Immature natural killer cell (primary cell): ENCODE data around the gene NDUFC2. TPM values are rescaled to one million over a fixed set of nuclear protein-coding genes. Genes with fewer than 3 reads are reported as not detected.
"Not testable (repeated sequence)": the region's sequence is repeated elsewhere in the genome, so short reads cannot be mapped to it uniquely, and the experiment has no call there.

ENCODE experiments used
- DNase-seq, 3 donors: peaks; one replicate each; pipeline ENCODE4 v3.0.0; 2022; ENCODE audit warnings: mixed read lengths in 1 of 3
- H3K27ac Mint-ChIP-seq, 6 donors: one replicate each; pipeline ENCODE4 v1.8.0; 2020; ENCODE audit warnings: mixed read lengths in 6 of 6, mild to moderate bottlenecking in 5 of 6, inconsistent platforms in 4 of 6, moderate library complexity in 3 of 6
- H3K27me3 Mint-ChIP-seq, 3 donors: one replicate each; pipeline ENCODE4 v1.8.0; 2020 to 2021; ENCODE audit warnings: low read depth in 3 of 3, mild to moderate bottlenecking in 3 of 3, mixed read lengths in 3 of 3, moderate library complexity in 3 of 3, inconsistent platforms in 1 of 3
- H3K36me3 Mint-ChIP-seq, 3 donors: one replicate each; pipeline ENCODE4 v1.8.0; 2020; ENCODE audit warnings: mixed read lengths in 3 of 3, inconsistent platforms in 2 of 3, mild to moderate bottlenecking in 2 of 3
- H3K4me1 Mint-ChIP-seq, 2 donors: one replicate each; pipeline ENCODE4 v1.8.0; 2020; ENCODE audit warnings: inconsistent platforms in 2 of 2, mild to moderate bottlenecking in 2 of 2, mixed read lengths in 2 of 2, moderate library complexity in 1 of 2
- H3K4me3 Mint-ChIP-seq, 5 donors: one replicate each; pipeline ENCODE4 v1.8.0; 2020; ENCODE audit warnings: mild to moderate bottlenecking in 5 of 5, mixed read lengths in 5 of 5, inconsistent platforms in 3 of 5, moderate library complexity in 3 of 5
- H3K9me3 Mint-ChIP-seq, 6 donors: one replicate each; pipeline ENCODE4 v1.8.0; 2020; ENCODE audit warnings: mild to moderate bottlenecking in 6 of 6, mixed read lengths in 6 of 6, inconsistent platforms in 4 of 6, moderate library complexity in 3 of 6
- polyA plus RNA-seq, 3 donors: library from polyadenylated mRNA; unstranded; fragments of 300-500 nt; fragmentation: Illumina TruSeq; gene quantifications; one replicate each; pipeline ENCODE4 v1.2.3, GENCODE V29; 2021

NDUFC2 gene
- polyA plus RNA-seq, 3 donors from 2014 or later = 172 to 320 (median 243) TPM

DNA sequence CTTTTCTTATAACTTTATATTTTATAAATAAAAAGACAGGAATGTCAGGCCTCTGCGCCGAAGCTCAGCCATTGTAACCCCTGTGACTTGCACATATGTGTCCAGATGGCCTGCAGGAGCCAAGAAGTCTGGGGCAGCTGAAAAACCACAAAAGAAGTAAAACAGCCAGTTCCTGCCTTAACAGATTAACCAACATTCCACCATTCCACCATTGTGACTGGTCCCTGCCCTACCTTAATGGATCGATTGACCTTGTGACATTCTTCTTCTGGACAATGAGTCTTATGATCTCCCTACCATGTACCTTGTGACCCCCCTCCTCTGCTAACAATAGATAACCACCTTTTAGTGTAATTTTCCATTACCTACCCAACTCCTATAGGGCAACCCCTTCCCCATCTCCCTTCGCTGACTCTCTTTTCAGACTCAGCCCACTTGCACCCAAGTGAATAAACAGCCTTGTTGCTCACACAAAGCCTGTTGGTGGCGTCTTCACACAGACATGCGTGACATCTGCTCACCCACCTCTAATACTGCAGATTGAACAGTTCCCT lies 6.9 kb upstream of the NDUFC2 start:
- not testable (repeated sequence) for H3K36me3 Mint-ChIP-seq, H3K4me1 Mint-ChIP-seq, H3K27ac Mint-ChIP-seq, H3K27me3 Mint-ChIP-seq, H3K4me3 Mint-ChIP-seq, H3K9me3 Mint-ChIP-seq, DNase-seq

- Mint-ChIP-seq H3K9me3 (no peaks in the 10 kb centered on the region), H3K27me3 (peaks cover 0 to 2% (median 2%) of the 10 kb centered on the region in 3 donors), H3K4me3 (no peak overlapping the region), H3K36me3 (no peaks in the 10 kb centered on the region), H3K27ac (no peak overlapping the region), H3K4me1 (peaks cover 7 to 11% of the 10 kb centered on the region in 2 donors)
- DNase-seq = no peak
Observed at GRCh38 chr11:78085972-78086371, 6.3 kb upstream of the NDUFC2 start.

GRCh38 chr11:78084506-78084905 lies 4.8 kb upstream of the NDUFC2 start:
- not testable (repeated sequence) for H3K9me3 Mint-ChIP-seq, H3K27me3 Mint-ChIP-seq, H3K27ac Mint-ChIP-seq, H3K4me3 Mint-ChIP-seq, DNase-seq, H3K36me3 Mint-ChIP-seq
- H3K4me1 Mint-ChIP-seq = peaks cover 16 to 20% of the 10 kb centered on the region in 2 donors

- Mint-ChIP-seq H3K27me3 (peaks cover 3 to 10% (median 7%) of the 10 kb centered on the region in 3 donors), H3K9me3 (no peaks in the 10 kb centered on the region), H3K27ac (no peak overlapping the region), H3K36me3 (no peaks in the 10 kb centered on the region), H3K4me3 (no peak overlapping the region), H3K4me1 (peaks cover 28 to 33% of the 10 kb centered on the region in 2 donors)
- DNase-seq = no peak
Observed at GRCh38 chr11:78083021-78083420, 3.4 kb upstream of the NDUFC2 start.

DNA sequence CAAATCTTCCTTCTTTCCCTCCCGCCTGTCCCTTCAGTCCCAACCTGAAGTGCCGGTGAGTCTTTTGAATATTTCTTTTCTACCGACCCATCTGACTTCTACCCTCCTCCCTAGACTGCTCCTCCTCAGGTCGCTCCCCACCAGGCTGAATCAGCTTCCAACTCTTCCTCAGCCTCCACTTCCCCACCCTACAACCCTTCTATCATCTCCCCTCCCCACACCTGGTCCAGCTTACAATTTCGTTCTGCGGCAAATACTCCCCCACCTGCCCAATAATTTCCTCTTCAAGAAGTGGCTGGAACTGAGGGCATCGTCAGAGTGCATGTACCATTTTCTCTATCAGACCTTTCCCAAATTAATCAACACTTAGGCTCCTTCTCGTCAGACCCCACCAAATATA lies 2.5 kb upstream of the NDUFC2 start:
- Mint-ChIP-seq H3K4me1 (peaks cover 35 to 42% of the 10 kb centered on the region in 2 donors), H3K4me3 (peak overlapping the region in 2 of 5 donors; percentile 57 to 69), H3K27me3 (peaks cover 3 to 10% (median 7%) of the 10 kb centered on the region in 3 donors)

DNA sequence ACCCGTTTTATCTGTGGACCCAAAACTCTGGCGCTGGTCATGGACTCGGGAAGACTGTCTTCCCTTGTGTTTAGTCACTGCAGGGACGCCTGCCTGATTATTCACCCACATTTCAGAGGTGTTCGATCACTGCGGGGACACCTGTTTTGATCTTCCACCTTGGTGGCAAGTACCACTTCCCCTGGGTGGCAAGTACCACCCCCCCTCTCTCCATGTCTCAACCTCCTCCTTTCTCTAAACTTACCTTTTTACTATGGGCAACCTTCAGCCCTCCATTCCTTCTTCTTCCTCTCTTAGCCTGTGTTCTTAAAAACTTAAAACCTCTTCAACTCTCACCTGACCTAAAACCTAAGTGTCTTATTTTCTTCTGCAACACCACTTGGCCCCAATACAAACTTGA lies 1.9 kb upstream of the NDUFC2 start:
- peak overlapping the region; percentile 57 to 94 (median 68) for H3K4me3 Mint-ChIP-seq
- H3K4me1 Mint-ChIP-seq = peaks cover 40 to 48% of the 10 kb centered on the region in 2 donors
- DNase-seq = peak in 1 of 3 donors; percentile 11
- no peaks in the 10 kb centered on the region for H3K36me3 Mint-ChIP-seq
- peaks cover 3 to 10% (median 7%) of the 10 kb centered on the region in 3 donors for H3K27me3 Mint-ChIP-seq
- H3K27ac Mint-ChIP-seq = peak overlapping the region; percentile 24 to 66 (median 56)
- no peaks in the 10 kb centered on the region for H3K9me3 Mint-ChIP-seq

More for the DNA sequence above, 2.5 kb upstream of the NDUFC2 start:
- no peaks in the 10 kb centered on the region for H3K9me3 Mint-ChIP-seq
- no peaks in the 10 kb centered on the region for H3K36me3 Mint-ChIP-seq
- DNase-seq = no peak
- H3K27ac Mint-ChIP-seq = peak overlapping the region in 3 of 6 donors; percentile 25 to 66 (median 50)

DNA sequence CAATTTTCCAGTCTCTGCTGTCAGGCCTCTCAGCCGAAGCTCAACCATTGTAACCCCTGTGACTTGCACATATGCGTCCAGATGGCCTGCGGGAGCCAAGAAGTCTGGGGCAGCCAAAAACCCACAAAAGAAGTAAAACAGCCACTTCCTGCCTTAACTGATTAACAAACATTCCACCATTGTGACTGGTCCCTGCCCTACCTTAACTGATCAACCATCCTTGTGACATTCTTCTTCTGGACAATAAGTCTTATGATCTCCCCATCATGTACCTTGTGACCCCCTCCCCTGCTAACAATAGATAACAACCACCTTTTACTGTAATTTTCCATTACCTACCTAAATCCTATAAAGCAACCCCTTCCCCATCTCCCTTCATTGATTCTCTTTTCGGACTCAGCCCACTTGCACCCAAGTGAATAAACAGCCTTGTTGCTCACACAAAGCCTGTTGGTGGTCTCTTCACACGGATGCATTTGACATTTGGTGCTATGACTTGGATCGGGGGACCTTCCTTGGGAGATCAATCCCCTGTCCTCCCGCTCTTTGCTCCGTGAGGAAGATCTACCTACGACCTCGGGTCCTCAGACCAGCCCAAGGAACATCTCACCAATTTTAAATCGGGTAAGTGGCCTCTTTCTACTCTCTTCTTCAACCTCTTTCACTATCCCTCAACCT lies 1.3 kb upstream of the NDUFC2 start:
- DNase-seq = no peak
- no peaks in the 10 kb centered on the region for H3K9me3 Mint-ChIP-seq
- no peaks in the 10 kb centered on the region for H3K36me3 Mint-ChIP-seq
- H3K27ac Mint-ChIP-seq = peak overlapping the region; percentile 50 to 82 (median 66)
- peaks cover 46 to 54% of the 10 kb centered on the region in 2 donors for H3K4me1 Mint-ChIP-seq
- peak overlapping the region; percentile 57 to 94 (median 68) for H3K4me3 Mint-ChIP-seq
- peaks cover 3 to 10% (median 7%) of the 10 kb centered on the region in 3 donors for H3K27me3 Mint-ChIP-seq

- peak in 1 of 3 donors; percentile 3 for DNase-seq
- Mint-ChIP-seq H3K4me1 (peaks cover 53 to 61% of the 10 kb centered on the region in 2 donors), H3K9me3 (no peaks in the 10 kb centered on the region)
Observed at GRCh38 chr11:78080084-78080817, 589 bp upstream of the NDUFC2 start.

GRCh38 chr11:78078218-78079167 lies 1.2 kb downstream of the NDUFC2 start:
- H3K4me1 Mint-ChIP-seq = peaks cover 58 to 77% of the 10 kb centered on the region in 2 donors
- H3K27ac Mint-ChIP-seq = peak overlapping the region; percentile 82 to 92 (median 88)
- H3K36me3 Mint-ChIP-seq = peaks cover 0 to 4% (median 0%) of the 10 kb centered on the region in 3 donors
- no peak for DNase-seq
- peak overlapping the region; percentile 92 to 95 (median 94) for H3K4me3 Mint-ChIP-seq
- H3K9me3 Mint-ChIP-seq = no peaks in the 10 kb centered on the region
- peaks cover 3 to 10% (median 7%) of the 10 kb centered on the region in 3 donors for H3K27me3 Mint-ChIP-seq

More at GRCh38 chr11:78080084-78080817, 589 bp upstream of the NDUFC2 start:
- Mint-ChIP-seq H3K36me3 (no peaks in the 10 kb centered on the region), H3K27ac (peak overlapping the region; percentile 82 to 92 (median 86)), H3K27me3 (peaks cover 3 to 10% (median 7%) of the 10 kb centered on the region in 3 donors), H3K4me3 (peak overlapping the region; percentile 92 to 95 (median 94))

GRCh38 chr11:78077592-78077991 lies 2.1 kb downstream of the NDUFC2 start:
- peak overlapping the region; percentile 87 to 95 (median 93) for H3K4me3 Mint-ChIP-seq
- not testable (repeated sequence) for H3K36me3 Mint-ChIP-seq, DNase-seq, H3K9me3 Mint-ChIP-seq, H3K27me3 Mint-ChIP-seq
- H3K4me1 Mint-ChIP-seq = peaks cover 58 to 82% of the 10 kb centered on the region in 2 donors
- H3K27ac Mint-ChIP-seq = peak overlapping the region in 5 of 6 donors; percentile 55 to 92 (median 86)

- peaks cover 0 to 11% (median 0%) of the 10 kb centered on the region in 3 donors for H3K36me3 Mint-ChIP-seq
- no peaks in the 10 kb centered on the region for H3K9me3 Mint-ChIP-seq
- peaks cover 58 to 86% of the 10 kb centered on the region in 2 donors for H3K4me1 Mint-ChIP-seq
- H3K27me3 Mint-ChIP-seq = peaks cover 3 to 10% (median 7%) of the 10 kb centered on the region in 3 donors
- H3K27ac Mint-ChIP-seq = peak overlapping the region in 4 of 6 donors; percentile 4 to 29 (median 5)
- DNase-seq = no peak
- H3K4me3 Mint-ChIP-seq = peak overlapping the region; percentile 0 to 43 (median 7)
Observed at GRCh38 chr11:78076733-78077403, 2.8 kb downstream of the NDUFC2 start.

GRCh38 chr11:78074756-78075155 lies 4.9 kb downstream of the NDUFC2 start:
- Mint-ChIP-seq H3K27ac (peak overlapping the region in 1 of 6 donors; percentile 15), H3K4me3 (no peak overlapping the region), H3K4me1 (peaks cover 46 to 73% of the 10 kb centered on the region in 2 donors), H3K36me3 (peaks cover 0 to 21% (median 5%) of the 10 kb centered on the region in 3 donors), H3K27me3 (peaks cover 0 to 6% (median 4%) of the 10 kb centered on the region in 3 donors), H3K9me3 (no peaks in the 10 kb centered on the region)
- no peak for DNase-seq
